ENCODE data around the gene TMEM272. TPM values are rescaled to one million over a fixed set of nuclear protein-coding genes. Genes with fewer than 3 reads are reported as not detected.
A peak's percentile ranks its signal among the peaks of the same experiment; 100 is the strongest.

The TMEM272 gene
- total and polyA plus RNA-seq, 3 experiments from 2014 or later, result 0.12 to 0.69 (median 0.35) TPM

GRCh38 chr13:51802631-51803418 is 42.2 kb downstream of the TMEM272 start:
- Histone ChIP-seq H3K4me3 (ENCODE audit: low read length) (peak overlapping the region; percentile 68), H3K27ac (ENCODE audit: low read depth, low read length) (peak overlapping the region; percentile 99), H3K9me3 (ENCODE audit: low read length) (no peaks in the 10 kb centered on the region), H3K36me3 (ENCODE audit: insufficient read depth, low read length) (no peaks in the 10 kb centered on the region), H3K27me3 (ENCODE audit: insufficient read depth, low read length, poor library complexity, severe bottlenecking) (no peaks in the 10 kb centered on the region), H3K4me1 (ENCODE audit: insufficient read depth, low read length) (peaks cover 39% of the 10 kb centered on the region)
- Mint-ChIP-seq H3K36me3 (peaks cover 0 to 19% (median 0%) of the 10 kb centered on the region in 3 donors), H3K27ac (peak overlapping the region; percentile 98 to 100 (median 100)), H3K9me3 (peaks cover 0 to 4% (median 0%) of the 10 kb centered on the region in 5 donors), H3K4me1 (peaks cover 46 to 63% (median 52%) of the 10 kb centered on the region in 3 donors), H3K4me3 (peak overlapping the region; percentile 91 to 99 (median 95)), H3K27me3 (peaks cover 0 to 8% of the 10 kb centered on the region in 2 donors)
- ChIA-PET POLR2A (interaction anchor here (0.6 to 3.1 kb wide), 9 partner anchors 19 to 392 kb away, joined by 3 to 40 read pairs (median 5); partner anchors contain the start of gene INTS6), CTCF (interaction anchor here (0.6 to 4.3 kb wide), 8 partner anchors 13 to 392 kb away, joined by 3 to 14 read pairs (median 3); partner anchors contain the start of gene INTS6)
- DNase-seq, result no peak

GRCh38 chr13:51801631-51802099 is 43.3 kb downstream of the TMEM272 start:
- H3K27me3 Mint-ChIP-seq, result peaks cover 0 to 8% of the 10 kb centered on the region in 2 donors
- no peaks in the 10 kb centered on the region for H3K36me3 ChIP-seq (ENCODE audit: insufficient read depth, low read length)
- DNase-seq, result no peak
- H3K9me3 ChIP-seq (ENCODE audit: low read length), result no peaks in the 10 kb centered on the region
- H3K9me3 Mint-ChIP-seq, result peaks cover 0 to 4% (median 0%) of the 10 kb centered on the region in 5 donors
- H3K4me3 ChIP-seq (ENCODE audit: low read length), result no peak overlapping the region
- H3K27me3 ChIP-seq (ENCODE audit: insufficient read depth, low read length, poor library complexity, severe bottlenecking), result no peaks in the 10 kb centered on the region
- peak overlapping the region; percentile 99 for H3K27ac ChIP-seq (ENCODE audit: low read depth, low read length)
- peaks cover 39% of the 10 kb centered on the region for H3K4me1 ChIP-seq (ENCODE audit: insufficient read depth, low read length)
- ChIA-PET POLR2A (interaction anchor here (0.8 to 3.1 kb wide), 2 partner anchors 13 to 349 kb away, joined by 3 to 40 read pairs; partner anchors contain the start of gene INTS6), CTCF (interaction anchor here (1.1 to 4.3 kb wide), 8 partner anchors 14 to 393 kb away, joined by 3 to 14 read pairs (median 3); partner anchors contain the start of gene INTS6)
- H3K4me3 Mint-ChIP-seq, result peak overlapping the region; percentile 91 to 99 (median 95)
- H3K4me1 Mint-ChIP-seq, result peaks cover 49 to 65% (median 50%) of the 10 kb centered on the region in 3 donors
- peak overlapping the region; percentile 98 to 100 (median 100) for H3K27ac Mint-ChIP-seq
- peaks cover 0 to 28% (median 0%) of the 10 kb centered on the region in 3 donors for H3K36me3 Mint-ChIP-seq

GRCh38 chr13:51800486-51800885 is 44.5 kb downstream of the TMEM272 start:
- Histone ChIP-seq H3K27ac (ENCODE audit: low read depth, low read length) (no peak overlapping the region), H3K4me1 (ENCODE audit: insufficient read depth, low read length) (peaks cover 31% of the 10 kb centered on the region), H3K36me3 (ENCODE audit: insufficient read depth, low read length) (no peaks in the 10 kb centered on the region), H3K27me3 (ENCODE audit: insufficient read depth, low read length, poor library complexity, severe bottlenecking) (no peaks in the 10 kb centered on the region), H3K4me3 (ENCODE audit: low read length) (no peak overlapping the region), H3K9me3 (ENCODE audit: low read length) (no peaks in the 10 kb centered on the region)
- peaks cover 0 to 35% (median 5%) of the 10 kb centered on the region in 3 donors for H3K36me3 Mint-ChIP-seq
- H3K9me3 Mint-ChIP-seq, result peaks cover 0 to 4% (median 0%) of the 10 kb centered on the region in 5 donors
- DNase-seq, result no peak
- H3K27ac Mint-ChIP-seq, result peak overlapping the region; percentile 70 to 100 (median 96)
- CTCF ChIA-PET, result interaction anchor here (0.9 to 4.3 kb wide), 7 partner anchors 13 to 514 kb away, joined by 3 to 14 read pairs (median 3); no protein-coding TSS in a partner anchor
- no peak overlapping the region for H3K4me3 Mint-ChIP-seq
- H3K27me3 Mint-ChIP-seq, result peaks cover 0 to 8% of the 10 kb centered on the region in 2 donors
- H3K4me1 Mint-ChIP-seq, result peaks cover 37 to 53% (median 39%) of the 10 kb centered on the region in 3 donors
- POLR2A ChIA-PET, result interaction anchor here (0.5 kb wide), 2 partner anchors 8 to 98 kb away, joined by 3 read pairs; no protein-coding TSS in a partner anchor

DNA sequence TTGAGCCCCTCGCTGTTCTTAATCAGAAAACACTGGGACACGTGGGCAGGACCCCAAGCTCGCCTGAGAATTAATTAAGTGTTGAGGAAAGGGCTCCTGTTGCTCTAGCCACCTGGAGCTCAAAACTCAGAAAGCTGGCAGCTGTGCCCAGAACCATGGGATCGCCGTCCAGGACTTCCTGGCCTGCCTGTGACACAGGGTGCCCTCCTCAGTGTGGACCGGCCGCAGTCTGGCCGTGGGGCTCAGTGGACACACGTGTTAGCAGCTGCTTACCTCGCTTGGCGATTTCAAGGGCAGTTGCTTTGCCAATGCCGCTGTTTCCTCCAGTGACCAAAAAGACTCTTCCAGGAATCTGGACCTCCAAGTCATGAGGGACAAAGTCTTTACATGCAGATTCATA is 45.7 kb downstream of the TMEM272 start:
- Mint-ChIP-seq H3K4me3 (no peak overlapping the region), H3K4me1 (peaks cover 25 to 41% (median 27%) of the 10 kb centered on the region in 3 donors), H3K27ac (peak overlapping the region in 6 of 8 donors; percentile 55 to 100 (median 76)), H3K27me3 (peaks cover 0 to 4% of the 10 kb centered on the region in 2 donors), H3K9me3 (peaks cover 0 to 4% (median 0%) of the 10 kb centered on the region in 5 donors), H3K36me3 (peaks cover 0 to 39% (median 10%) of the 10 kb centered on the region in 3 donors)
- DNase-seq, result no peak
- H3K27me3 ChIP-seq (ENCODE audit: insufficient read depth, low read length, poor library complexity, severe bottlenecking), result no peaks in the 10 kb centered on the region
- H3K27ac ChIP-seq (ENCODE audit: low read depth, low read length), result no peak overlapping the region
- peaks cover 20% of the 10 kb centered on the region for H3K4me1 ChIP-seq (ENCODE audit: insufficient read depth, low read length)
- no peaks in the 10 kb centered on the region for H3K36me3 ChIP-seq (ENCODE audit: insufficient read depth, low read length)
- POLR2A ChIA-PET, result interaction anchor here (0.6 kb wide), 1 partner anchor 19 kb away, joined by 3 read pairs; no protein-coding TSS in a partner anchor
- no peak overlapping the region for H3K4me3 ChIP-seq (ENCODE audit: low read length)
- CTCF ChIA-PET, result interaction anchor here (0.9 to 4.0 kb wide), 8 partner anchors 8 to 347 kb away, joined by 3 to 17 read pairs (median 4); partner anchors contain the start of gene INTS6
- no peaks in the 10 kb centered on the region for H3K9me3 ChIP-seq (ENCODE audit: low read length)

DNA sequence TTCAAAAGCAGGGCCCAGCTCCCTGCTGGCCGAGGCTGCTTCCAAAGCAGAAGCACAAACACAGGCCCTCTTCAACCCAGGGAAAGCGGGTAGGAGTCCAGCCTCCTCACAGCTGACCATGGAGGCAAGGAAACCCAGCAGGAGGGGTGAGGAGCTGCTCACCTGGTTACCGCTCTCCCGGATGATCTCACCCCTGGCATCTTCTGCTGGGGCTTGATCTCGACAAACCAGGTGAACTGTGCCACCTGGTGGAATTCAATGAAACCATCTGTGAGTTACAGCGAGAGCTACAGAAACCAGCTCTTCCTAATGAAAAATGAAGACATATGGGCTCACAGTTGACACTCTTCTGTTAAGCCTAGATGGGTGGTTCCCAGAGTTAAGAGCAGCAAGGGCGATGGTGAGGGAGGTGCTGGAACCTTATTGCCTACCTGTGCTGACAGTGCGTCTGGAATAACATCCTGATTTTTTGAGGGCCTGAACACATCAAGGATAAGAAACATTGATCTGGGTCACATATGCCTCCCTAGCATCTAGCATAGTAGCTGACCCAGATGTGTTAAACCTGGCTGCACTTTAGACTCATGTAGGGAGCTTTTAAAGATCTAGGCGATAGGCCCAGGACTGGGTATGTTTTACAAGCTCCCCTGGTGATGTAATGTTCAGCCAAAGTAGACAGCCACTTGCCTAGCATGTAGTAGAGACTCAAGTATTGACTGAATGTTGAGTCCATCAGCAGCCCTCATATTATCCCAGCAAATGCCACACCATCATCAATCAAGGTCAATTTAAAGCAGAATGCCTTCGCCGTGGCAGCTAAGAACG is 47.1 kb downstream of the TMEM272 start:
- POLR2A ChIA-PET, result interaction anchor here (1.3 kb wide), 2 partner anchors 344 to 345 kb away, joined by 4 to 9 read pairs; partner anchors contain the start of gene INTS6
- CTCF ChIA-PET, result interaction anchor here (0.6 to 4.0 kb wide), 26 partner anchors 9 to 672 kb away, joined by 3 to 19 read pairs (median 4); partner anchors contain the start of genes INTS6 and NEK3
- H3K4me1 ChIP-seq (ENCODE audit: insufficient read depth, low read length), result peaks cover 16% of the 10 kb centered on the region
- no peaks in the 10 kb centered on the region for H3K27me3 Mint-ChIP-seq
- H3K27ac Mint-ChIP-seq, result peak overlapping the region in 7 of 8 donors; percentile 34 to 99 (median 86)
- peak overlapping the region in 1 of 7 donors; percentile 58 for H3K4me3 Mint-ChIP-seq
- no peaks in the 10 kb centered on the region for H3K27me3 ChIP-seq (ENCODE audit: insufficient read depth, low read length, poor library complexity, severe bottlenecking)
- peak; percentile 29 to 71 (median 49) for DNase-seq
- no peaks in the 10 kb centered on the region for H3K9me3 ChIP-seq (ENCODE audit: low read length)
- H3K36me3 ChIP-seq (ENCODE audit: insufficient read depth, low read length), result no peaks in the 10 kb centered on the region
- H3K4me3 ChIP-seq (ENCODE audit: low read length), result no peak overlapping the region
- no peak overlapping the region for H3K27ac ChIP-seq (ENCODE audit: low read depth, low read length)
- peaks cover 17 to 40% (median 20%) of the 10 kb centered on the region in 3 donors for H3K4me1 Mint-ChIP-seq
- peaks cover 3 to 48% (median 13%) of the 10 kb centered on the region in 3 donors for H3K36me3 Mint-ChIP-seq
- peaks cover 0 to 2% (median 0%) of the 10 kb centered on the region in 5 donors for H3K9me3 Mint-ChIP-seq

- H3K9me3 Mint-ChIP-seq, result no peaks in the 10 kb centered on the region
- no peaks in the 10 kb centered on the region for H3K27me3 Mint-ChIP-seq
- peaks cover 5 to 58% (median 18%) of the 10 kb centered on the region in 3 donors for H3K36me3 Mint-ChIP-seq
- H3K4me3 ChIP-seq (ENCODE audit: low read length), result no peak overlapping the region
- POLR2A ChIA-PET, result interaction anchor here (0.6 to 1.3 kb wide), 2 partner anchors 28 to 342 kb away, joined by 3 to 4 read pairs; no protein-coding TSS in a partner anchor
- H3K9me3 ChIP-seq (ENCODE audit: low read length), result no peaks in the 10 kb centered on the region
- CTCF ChIA-PET, result interaction anchor here (0.7 to 3.3 kb wide), 10 partner anchors 18 to 671 kb away, joined by 3 to 19 read pairs (median 8); no protein-coding TSS in a partner anchor
- no peak for DNase-seq
- H3K27me3 ChIP-seq (ENCODE audit: insufficient read depth, low read length, poor library complexity, severe bottlenecking), result no peaks in the 10 kb centered on the region
- H3K4me1 ChIP-seq (ENCODE audit: insufficient read depth, low read length), result peaks cover 3% of the 10 kb centered on the region
- peaks cover 4% of the 10 kb centered on the region for H3K36me3 ChIP-seq (ENCODE audit: insufficient read depth, low read length)
- H3K27ac Mint-ChIP-seq, result peak overlapping the region in 4 of 8 donors; percentile 12 to 55 (median 32)
- H3K4me1 Mint-ChIP-seq, result peaks cover 5 to 27% (median 7%) of the 10 kb centered on the region in 3 donors
- H3K27ac ChIP-seq (ENCODE audit: low read depth, low read length), result no peak overlapping the region
- no peak overlapping the region for H3K4me3 Mint-ChIP-seq
Observed at GRCh38 chr13:51796546-51796945, 48.4 kb downstream of the TMEM272 start.

DNA sequence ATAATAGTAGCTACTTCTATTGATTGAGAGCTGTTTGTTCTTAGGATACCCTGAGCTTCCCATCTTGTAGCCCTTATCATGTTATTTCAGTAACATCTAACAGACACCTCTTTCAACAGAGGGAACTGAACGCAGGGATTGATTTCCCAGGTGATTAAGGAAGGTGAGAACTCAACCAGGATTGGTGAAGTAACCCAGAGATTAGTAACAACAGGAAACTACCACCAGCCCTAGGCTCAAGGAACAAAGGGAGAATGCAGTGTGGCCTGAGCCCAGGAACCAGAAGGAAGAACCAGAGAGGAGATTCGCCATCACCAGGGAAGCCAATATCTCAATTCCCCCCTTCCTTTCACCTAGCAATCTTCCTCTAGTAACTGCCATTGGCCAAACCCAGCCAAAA is 49.6 kb downstream of the TMEM272 start:
- POLR2A ChIA-PET, result interaction anchor here (0.7 kb wide), 1 partner anchor 398 kb away, joined by 3 read pairs; no protein-coding TSS in a partner anchor
- Histone ChIP-seq H3K27me3 (ENCODE audit: insufficient read depth, low read length, poor library complexity, severe bottlenecking) (no peaks in the 10 kb centered on the region), H3K9me3 (ENCODE audit: low read length) (no peaks in the 10 kb centered on the region), H3K4me1 (ENCODE audit: insufficient read depth, low read length) (no peaks in the 10 kb centered on the region), H3K27ac (ENCODE audit: low read depth, low read length) (no peak overlapping the region), H3K36me3 (ENCODE audit: insufficient read depth, low read length) (peaks cover 4% of the 10 kb centered on the region), H3K4me3 (ENCODE audit: low read length) (no peak overlapping the region)
- Mint-ChIP-seq H3K36me3 (peaks cover 5 to 63% (median 18%) of the 10 kb centered on the region in 3 donors), H3K9me3 (no peaks in the 10 kb centered on the region), H3K4me1 (peaks cover 5 to 19% (median 5%) of the 10 kb centered on the region in 3 donors), H3K27ac (peak overlapping the region in 2 of 8 donors; percentile 45 to 59), H3K4me3 (no peak overlapping the region), H3K27me3 (no peaks in the 10 kb centered on the region)
- no peak for DNase-seq
- CTCF ChIA-PET, result no interaction called here
